ENCODE results near the gene ME1.

The ME1 gene

GRCh38 chr6:83311231-83311630 lies 119.6 kb downstream of the ME1 start:
- H3K9me2 ChIP-seq (replicated peaks; ENCODE audit: low read depth, low read length), result no peaks in the 10 kb centered on the region
- no peaks in the 10 kb centered on the region for H3K9me3 ChIP-seq (ENCODE audit: insufficient read depth, low read depth, low read length)
- no peaks in the 10 kb centered on the region for H3K27me3 ChIP-seq (ENCODE audit: insufficient read depth, low read length, poor library complexity, severe bottlenecking)
- H3K36me3 ChIP-seq (ENCODE audit: insufficient read depth, low read length), result no peaks in the 10 kb centered on the region
- H3K9ac ChIP-seq (ENCODE audit: low read depth, low read length, poor library complexity, severe bottlenecking), result no peak overlapping the region
- no peak overlapping the region for H3K4me2 ChIP-seq (ENCODE audit: low read depth, low read length, poor library complexity, severe bottlenecking)
- TF ChIP-seq EZH2phosphoT487 (IDR thresholded peaks at IDR 0.05; ENCODE audit: borderline replicate concordance), result no peak
- no peak for TF ChIP-seq CTCF (conservative IDR thresholded peaks at IDR 0.05; ENCODE audit: low read length)
- no peak overlapping the region for H2AFZ ChIP-seq (ENCODE audit: low read length)
- no peaks in the 10 kb centered on the region for H3K4me1 ChIP-seq (ENCODE audit: insufficient read depth, low read length, poor library complexity, severe bottlenecking)
- no peaks in the 10 kb centered on the region for H3K79me2 ChIP-seq (ENCODE audit: insufficient read depth, low read length)
- H4K20me1 ChIP-seq (ENCODE audit: insufficient read depth, low read length, poor library complexity, severe bottlenecking), result no peaks in the 10 kb centered on the region
- no peaks in the 10 kb centered on the region for H3F3A ChIP-seq (ENCODE audit: low read depth)
- H3K4me3 ChIP-seq (ENCODE audit: low read length, poor library complexity, severe bottlenecking), result no peak overlapping the region

- no peaks in the 10 kb centered on the region for H3K9me2 ChIP-seq (replicated peaks; ENCODE audit: low read depth, low read length)
- no peaks in the 10 kb centered on the region for H3K36me3 ChIP-seq (ENCODE audit: insufficient read depth, low read length)
- H3K79me2 ChIP-seq (ENCODE audit: insufficient read depth, low read length), result no peaks in the 10 kb centered on the region
- no peaks in the 10 kb centered on the region for H3K27me3 ChIP-seq (ENCODE audit: insufficient read depth, low read length, poor library complexity, severe bottlenecking)
- H3K4me3 ChIP-seq (ENCODE audit: low read length, poor library complexity, severe bottlenecking), result no peak overlapping the region
- H4K20me1 ChIP-seq (ENCODE audit: insufficient read depth, low read length, poor library complexity, severe bottlenecking), result no peaks in the 10 kb centered on the region
- no peaks in the 10 kb centered on the region for H3K4me1 ChIP-seq (ENCODE audit: insufficient read depth, low read length, poor library complexity, severe bottlenecking)
- H3K9me3 ChIP-seq (ENCODE audit: insufficient read depth, low read depth, low read length), result no peaks in the 10 kb centered on the region
- H3F3A ChIP-seq (ENCODE audit: low read depth), result no peaks in the 10 kb centered on the region
- TF ChIP-seq EZH2phosphoT487 (IDR thresholded peaks at IDR 0.05; ENCODE audit: borderline replicate concordance) (no peak), CTCF (conservative IDR thresholded peaks at IDR 0.05; ENCODE audit: low read length) (no peak)
- no peak overlapping the region for H2AFZ ChIP-seq (ENCODE audit: low read length)
- H3K4me2 ChIP-seq (ENCODE audit: low read depth, low read length, poor library complexity, severe bottlenecking), result no peak overlapping the region
- no peak overlapping the region for H3K9ac ChIP-seq (ENCODE audit: low read depth, low read length, poor library complexity, severe bottlenecking)
Measured at GRCh38 chr6:83310046-83310445, 120.8 kb downstream of the ME1 start.

- Histone ChIP-seq H3K9me2 (replicated peaks; ENCODE audit: low read depth, low read length) (no peaks in the 10 kb centered on the region), H2AFZ (ENCODE audit: low read length) (no peak overlapping the region), H3K4me3 (ENCODE audit: low read length, poor library complexity, severe bottlenecking) (no peak overlapping the region), H3K4me2 (ENCODE audit: low read depth, low read length, poor library complexity, severe bottlenecking) (no peak overlapping the region), H3K4me1 (ENCODE audit: insufficient read depth, low read length, poor library complexity, severe bottlenecking) (no peaks in the 10 kb centered on the region), H3K9ac (ENCODE audit: low read depth, low read length, poor library complexity, severe bottlenecking) (no peak overlapping the region), H3K27me3 (ENCODE audit: insufficient read depth, low read length, poor library complexity, severe bottlenecking) (no peaks in the 10 kb centered on the region), H3K36me3 (ENCODE audit: insufficient read depth, low read length) (no peaks in the 10 kb centered on the region), H3F3A (ENCODE audit: low read depth) (no peaks in the 10 kb centered on the region), H3K79me2 (ENCODE audit: insufficient read depth, low read length) (no peaks in the 10 kb centered on the region), H3K9me3 (ENCODE audit: insufficient read depth, low read depth, low read length) (no peaks in the 10 kb centered on the region), H4K20me1 (ENCODE audit: insufficient read depth, low read length, poor library complexity, severe bottlenecking) (no peaks in the 10 kb centered on the region)
- no peak for TF ChIP-seq EZH2phosphoT487 (IDR thresholded peaks at IDR 0.05; ENCODE audit: borderline replicate concordance)
- no peak for TF ChIP-seq CTCF (conservative IDR thresholded peaks at IDR 0.05; ENCODE audit: low read length)
Measured at GRCh38 chr6:83309344-83309743, 121.5 kb downstream of the ME1 start.
